ENCODE data around the gene CCDC88B. TPM values are rescaled to one million over a fixed set of nuclear protein-coding genes. Genes with fewer than 3 reads are reported as not detected.

Gene CCDC88B
- polyA plus RNA-seq, 3 donors: 9.1 to 19.1 (median 11.7) TPM

- H3K27ac ChIP-seq (ENCODE audit: low read depth, low read length): no peak overlapping the region
- 42 to 78% (median 51%) methylated on average over 15 of the region's 15 CpGs for WGBS, 3 donors
Observed at GRCh38 chr11:64384981-64385944, 45.3 kb downstream of the CCDC88B start.

GRCh38 chr11:64385945-64386704 lies 46.1 kb downstream of the CCDC88B start:
- 81 to 86% (median 84%) methylated on average over 11 of the region's 11 CpGs for WGBS, 3 donors
- no peak overlapping the region for H3K27ac ChIP-seq (ENCODE audit: low read depth, low read length)

- no peak overlapping the region for H3K27ac ChIP-seq (ENCODE audit: low read depth, low read length)
Observed at GRCh38 chr11:64387916-64388315, 47.9 kb downstream of the CCDC88B start.

- no peak overlapping the region for H3K27ac ChIP-seq (ENCODE audit: low read depth, low read length)
- WGBS, 3 donors: 77 to 93% (median 79%) methylated on average over 10 of the region's 10 CpGs
Observed at GRCh38 chr11:64388894-64389293, 48.9 kb downstream of the CCDC88B start.

DNA sequence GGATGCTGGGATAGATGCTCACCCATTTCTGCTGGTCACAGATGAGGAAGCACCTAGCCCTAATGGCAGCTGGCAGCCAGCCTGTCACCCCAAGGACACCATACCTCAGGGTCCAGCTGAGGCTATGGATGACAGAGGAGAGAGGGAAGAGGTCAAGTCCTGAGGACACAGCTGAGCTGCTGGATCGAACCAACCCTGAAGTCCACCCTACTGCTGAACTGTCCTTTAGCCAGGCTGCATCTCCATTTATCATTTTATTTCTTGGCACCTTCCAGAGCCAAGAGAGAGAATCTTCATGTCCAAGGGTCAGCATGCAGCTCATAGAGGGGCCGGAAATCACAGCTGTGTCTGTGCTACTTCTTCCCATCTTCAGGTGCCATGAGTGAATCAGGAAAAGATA lies 49.8 kb downstream of the CCDC88B start:
- 96 to 98% (median 98%) methylated on average over 2 of the region's 2 CpGs for WGBS, 3 donors

DNA sequence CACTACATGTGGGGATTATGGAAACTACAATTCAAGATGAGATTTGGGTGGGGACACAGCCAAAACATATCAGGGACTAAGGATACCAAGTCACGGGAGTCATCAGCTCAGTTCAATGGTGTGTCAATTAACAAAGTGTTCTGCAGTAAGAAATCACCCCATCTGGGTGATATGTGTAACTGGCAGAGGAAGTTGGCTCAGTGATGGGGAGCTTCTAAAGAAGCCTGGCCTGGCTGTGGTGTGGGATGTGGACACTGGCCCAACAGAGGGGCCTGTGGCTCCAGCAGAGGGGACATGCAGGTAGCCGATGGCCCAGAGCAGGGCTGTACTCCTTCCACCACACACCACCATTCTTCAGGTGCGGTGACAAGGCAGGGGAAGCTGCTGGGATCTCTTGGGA lies 50.6 kb downstream of the CCDC88B start:
- H3K27ac ChIP-seq (ENCODE audit: low read depth, low read length): no peak overlapping the region
- 69 to 89% (median 85%) methylated on average over 3 of the region's 3 CpGs for WGBS, 3 donors

More for the DNA sequence above, 49.8 kb downstream of the CCDC88B start:
- H3K27ac ChIP-seq (ENCODE audit: low read depth, low read length): no peak overlapping the region

DNA sequence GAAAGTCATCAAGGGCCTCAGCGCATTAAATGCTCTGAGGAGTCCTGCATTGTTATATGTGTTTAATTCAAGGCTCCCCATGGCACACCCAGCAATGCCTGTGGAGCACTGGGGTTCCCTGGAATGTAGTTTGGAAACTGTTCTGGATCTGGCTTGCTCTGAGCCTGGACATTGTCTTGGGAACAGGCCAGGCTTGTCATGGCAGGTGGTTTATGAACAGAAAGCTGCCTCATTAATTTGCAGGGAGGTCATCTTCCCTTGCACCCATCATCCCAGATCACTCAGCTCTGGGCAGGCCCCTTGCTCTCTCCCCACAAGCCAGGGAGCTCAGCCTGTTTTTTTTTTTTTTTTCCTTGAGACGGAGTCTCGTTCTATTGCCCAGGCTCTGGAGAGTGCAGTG lies 51.8 kb downstream of the CCDC88B start:
- WGBS, 3 donors: 80 to 86% (median 81%) methylated on average over 3 of the region's 3 CpGs
- no peak overlapping the region for H3K27ac ChIP-seq (ENCODE audit: low read depth, low read length)

DNA sequence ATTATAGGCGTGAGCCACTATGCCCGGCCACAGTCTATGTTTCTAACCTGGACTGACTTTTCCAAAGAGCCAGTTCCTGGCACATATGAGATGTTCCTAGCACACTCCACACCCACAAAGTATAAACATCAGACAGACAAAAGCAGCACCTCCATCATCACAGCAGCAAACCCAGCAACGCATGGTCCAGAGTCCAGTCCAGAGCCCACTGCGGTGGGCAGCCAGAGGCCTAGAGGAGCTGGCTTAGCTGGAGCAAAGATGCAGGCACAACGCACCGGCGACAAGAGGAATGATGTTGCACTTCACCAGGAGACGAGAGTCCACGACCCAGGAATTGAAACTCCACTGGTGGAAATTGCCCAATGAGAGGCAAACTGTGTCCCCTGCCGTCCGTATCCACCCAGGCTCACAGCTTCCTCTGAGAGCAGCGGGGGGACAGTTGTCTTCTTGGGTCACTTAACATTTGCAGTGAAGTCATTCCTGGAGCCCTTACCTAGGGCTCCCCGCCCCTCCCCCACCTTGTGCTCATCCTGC lies 55.6 kb downstream of the CCDC88B start:
- WGBS, 3 donors: 54 to 70% (median 65%) methylated on average over 13 of the region's 13 CpGs
- H3K27ac ChIP-seq (ENCODE audit: low read depth, low read length): no peak overlapping the region

DNA sequence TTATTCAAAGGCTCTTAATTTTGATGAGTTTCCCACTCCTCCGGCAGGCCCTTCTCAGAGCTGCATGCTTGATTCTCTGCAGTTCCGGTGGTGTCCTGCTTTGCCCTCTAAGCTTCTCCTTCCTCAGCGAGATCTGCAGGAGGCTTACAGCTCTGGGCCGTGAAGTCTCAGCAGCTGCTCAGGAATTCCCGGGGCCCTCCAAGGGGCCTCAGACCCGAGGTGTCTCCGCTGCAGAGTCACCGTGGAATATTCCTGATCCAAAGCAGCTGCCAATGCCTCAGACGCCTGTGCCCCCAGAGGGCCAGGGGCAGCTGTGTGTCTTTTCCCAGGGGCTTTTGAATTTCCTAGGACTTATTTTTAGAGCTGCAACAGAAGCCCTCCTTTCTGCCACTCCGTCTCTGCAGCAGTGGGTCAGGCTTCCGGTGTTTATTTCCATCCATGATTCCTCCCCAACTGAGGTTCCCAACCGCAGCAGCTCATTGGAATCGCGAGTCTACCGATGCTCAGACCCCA lies 56.1 kb downstream of the CCDC88B start:
- no peak overlapping the region for H3K27ac ChIP-seq (ENCODE audit: low read depth, low read length)
- WGBS, 3 donors: 16 to 31% (median 19%) methylated on average over 15 of the region's 15 CpGs

GRCh38 chr11:64400102-64400501 lies 60.1 kb downstream of the CCDC88B start:
- WGBS, 3 donors: 28 to 66% (median 31%) methylated on average over 6 of the region's 6 CpGs

GRCh38 chr11:64400667-64401066 lies 60.7 kb downstream of the CCDC88B start:
- H3K27ac ChIP-seq (ENCODE audit: low read depth, low read length): no peak overlapping the region
- 27 to 82% (median 77%) methylated on average over 3 of the region's 3 CpGs for WGBS, 3 donors

More at GRCh38 chr11:64400102-64400501, 60.1 kb downstream of the CCDC88B start:
- no peak overlapping the region for H3K27ac ChIP-seq (ENCODE audit: low read depth, low read length)

- H3K27ac ChIP-seq (ENCODE audit: low read depth, low read length): no peak overlapping the region
- WGBS, 3 donors: 84 to 91% (median 88%) methylated on average over 7 of the region's 7 CpGs
Observed at GRCh38 chr11:64401775-64402174, 61.8 kb downstream of the CCDC88B start.

GRCh38 chr11:64403106-64403505 lies 63.1 kb downstream of the CCDC88B start:
- H3K27ac ChIP-seq (ENCODE audit: low read depth, low read length): no peak overlapping the region
- 81 to 89% (median 83%) methylated on average over 5 of the region's 5 CpGs for WGBS, 3 donors

- 32 to 45% (median 36%) methylated on average over 10 of the region's 10 CpGs for WGBS, 3 donors
- H3K27ac ChIP-seq (ENCODE audit: low read depth, low read length): no peak overlapping the region
Observed at GRCh38 chr11:64406221-64406946, 66.4 kb downstream of the CCDC88B start.

Other genes starting within 250 kb of the CCDC88B start
- 10 to 100 TPM; 27.6 to 66.7 (median 38.7) TPM for gene MACROD1, start 174.1 kb upstream of the CCDC88B start, polyA plus RNA-seq
- 10 to 100 TPM; 30.0 to 65.6 (median 46.3) TPM for gene STIP1, start 154.0 kb upstream of the CCDC88B start, polyA plus RNA-seq
- gene FERMT3, start 133.5 kb upstream of the CCDC88B start, polyA plus RNA-seq: 10 to 100 TPM in 2 of 3 donors, 1 to 10 TPM in 1; 5.6 to 39.9 (median 26.7) TPM
- 10 to 100 TPM; 42.2 to 61.3 (median 46.7) TPM for gene TRPT1, start 114.0 kb upstream of the CCDC88B start, polyA plus RNA-seq
- gene NUDT22, start 113.9 kb upstream of the CCDC88B start, polyA plus RNA-seq: 10 to 100 TPM; 42.5 to 51.3 (median 49.4) TPM
- gene DNAJC4, start 109.7 kb upstream of the CCDC88B start, polyA plus RNA-seq: 10 to 100 TPM; 34.4 to 47.0 (median 42.8) TPM
- 100 to 1,000 TPM in 2 of 3 donors, 10 to 100 TPM in 1; 53.2 to 327 (median 249) TPM for gene VEGFB, start 105.6 kb upstream of the CCDC88B start, polyA plus RNA-seq
- 100 to 1,000 TPM; 105 to 176 (median 137) TPM for gene FKBP2, start 99.1 kb upstream of the CCDC88B start, polyA plus RNA-seq
- 100 to 1,000 TPM; 102 to 148 (median 139) TPM for gene PPP1R14B, start 93.3 kb upstream of the CCDC88B start, polyA plus RNA-seq
- gene PLCB3, start 88.7 kb upstream of the CCDC88B start, polyA plus RNA-seq: 10 to 100 TPM in 2 of 3 donors, 1 to 10 TPM in 1; 5.7 to 22.2 (median 11.1) TPM
- gene BAD, start 55.5 kb upstream of the CCDC88B start, polyA plus RNA-seq: 100 to 1,000 TPM in 1 of 3 donors, 10 to 100 TPM in 2; 40.5 to 115 (median 70.6) TPM
- 10 to 100 TPM; 13.0 to 28.5 (median 25.2) TPM for gene GPR137, start 54.4 kb upstream of the CCDC88B start, polyA plus RNA-seq
- gene KCNK4, start 48.9 kb upstream of the CCDC88B start, polyA plus RNA-seq: under 1 TPM in 1 of 3 donors, not detected in 2; 0.04 TPM
- under 1 TPM in 2 of 3 donors, not detected in 1; 0.15 TPM for gene CATSPERZ, start 39.8 kb upstream of the CCDC88B start, polyA plus RNA-seq
- 10 to 100 TPM; 30.1 to 58.1 (median 49.6) TPM for gene ESRRA, start 34.7 kb upstream of the CCDC88B start, polyA plus RNA-seq
- 100 to 1,000 TPM; 135 to 387 (median 213) TPM for gene TRMT112, start 22.6 kb upstream of the CCDC88B start, polyA plus RNA-seq
- gene PRDX5, start 22.1 kb upstream of the CCDC88B start, polyA plus RNA-seq: 100 to 1,000 TPM; 183 to 391 (median 277) TPM
- gene RPS6KA4, start 19.0 kb downstream of the CCDC88B start, polyA plus RNA-seq: 10 to 100 TPM; 11.1 to 29.4 (median 25.3) TPM
- under 1 TPM in 1 of 3 donors, not detected in 2; 0.04 TPM for gene SLC22A11, start 215.7 kb downstream of the CCDC88B start, polyA plus RNA-seq

Measured in adipose tissue (tissue), 3 donors.